ENCODE data around the gene ADAMTS7.
"Not testable (repeated sequence)": the region's sequence is repeated elsewhere in the genome, so short reads cannot be mapped to it uniquely, and the experiment has no call there.

ADAMTS7 gene

DNA sequence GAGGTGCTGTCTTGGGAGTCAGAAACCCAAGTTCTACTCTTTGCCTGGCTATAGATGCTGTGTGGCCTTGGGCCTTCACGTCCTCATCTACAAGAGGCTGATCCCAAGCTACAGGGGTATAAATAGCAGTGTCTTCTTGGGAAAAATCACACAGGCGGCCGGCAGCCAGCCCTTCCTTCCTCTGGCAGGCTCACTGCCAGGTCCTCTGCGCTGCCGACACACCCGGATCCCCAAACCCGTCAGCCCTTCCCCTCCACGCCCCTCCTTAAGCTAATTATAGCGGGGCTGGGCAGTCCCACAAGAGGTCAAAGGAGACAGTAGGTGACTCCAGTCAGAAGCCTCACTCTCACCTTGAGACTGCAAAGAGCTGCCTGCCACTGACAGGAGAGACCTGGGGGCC lies 31.3 kb downstream of the ADAMTS7 start:
- not testable (repeated sequence) for DNase-seq (ENCODE audit: low read depth in 4 of 4, low spot score in 1 of 4)

DNA sequence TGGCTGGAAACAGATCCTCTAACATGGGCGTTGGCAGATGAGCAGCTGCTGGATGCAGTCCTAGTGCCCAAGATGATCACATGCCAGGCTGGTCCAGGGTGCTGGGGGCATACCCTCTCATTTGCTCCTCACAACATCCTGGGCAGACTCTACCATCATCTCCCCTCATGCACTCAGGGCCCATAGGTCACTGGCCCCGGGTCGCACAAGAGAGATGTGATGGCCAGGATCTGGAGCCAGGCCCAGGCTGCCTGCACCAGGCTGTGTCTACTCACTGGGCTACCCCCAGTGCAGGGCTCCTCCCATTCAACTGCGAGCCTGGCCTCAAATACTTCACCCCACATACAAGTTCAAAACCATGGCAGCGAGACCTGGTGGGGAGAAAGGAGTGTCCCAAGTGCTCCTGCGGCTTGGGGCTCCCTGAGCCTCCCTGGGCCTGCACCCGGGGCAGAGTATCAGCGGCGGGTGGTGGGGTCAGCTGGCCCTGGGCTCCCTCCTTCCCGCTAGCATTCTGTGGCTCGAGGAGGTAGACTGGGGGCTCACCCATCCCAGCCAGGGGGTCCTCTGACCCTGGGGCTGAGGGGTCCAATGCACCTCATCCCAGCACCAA lies 32.0 kb downstream of the ADAMTS7 start:
- DNase-seq (ENCODE audit: low read depth in 4 of 4, low spot score in 1 of 4), result not testable (repeated sequence)

DNA sequence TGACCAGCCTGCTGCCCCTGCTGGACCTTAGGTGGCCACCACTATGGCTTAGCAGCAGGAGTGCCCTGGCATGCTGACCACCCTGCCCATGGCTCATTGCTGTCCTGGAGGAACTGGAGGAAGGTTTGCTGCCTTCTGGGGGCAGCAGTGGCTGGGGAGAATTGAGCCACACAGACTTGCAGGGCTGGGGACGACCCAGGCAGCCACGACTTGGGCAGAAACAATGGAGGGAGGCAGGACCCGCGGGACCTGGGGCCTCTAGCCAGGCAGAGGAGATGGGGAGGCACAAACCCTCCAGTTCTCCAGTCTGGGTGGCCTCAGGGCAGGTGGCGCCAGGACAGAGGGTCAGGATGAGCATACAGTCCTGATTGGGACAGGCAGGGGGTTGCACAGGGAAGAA lies 32.8 kb downstream of the ADAMTS7 start:
- no peak for DNase-seq (ENCODE audit: low read depth in 4 of 4, low spot score in 1 of 4)

DNA sequence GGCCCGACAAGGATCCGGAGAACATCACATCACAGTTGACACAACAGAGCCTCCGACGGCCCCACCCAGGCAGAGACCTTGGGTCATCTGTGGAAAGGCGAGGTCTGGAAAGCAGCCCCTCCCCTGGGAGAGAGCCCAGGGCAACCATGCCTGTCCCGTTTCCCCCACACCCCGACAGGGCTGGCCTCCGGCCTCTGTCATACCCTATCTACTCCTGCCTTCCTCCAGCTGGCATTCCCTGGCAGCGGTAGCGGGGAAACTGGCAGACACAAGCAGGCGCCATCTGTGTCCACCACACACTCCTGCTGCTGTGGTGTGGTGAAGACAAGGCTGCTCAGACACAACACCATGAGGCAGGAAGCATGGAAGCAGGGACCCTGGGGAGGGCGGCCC lies 33.3 kb downstream of the ADAMTS7 start:
- DNase-seq (ENCODE audit: low read depth in 4 of 4, low spot score in 1 of 4), result not testable (repeated sequence)

DNA sequence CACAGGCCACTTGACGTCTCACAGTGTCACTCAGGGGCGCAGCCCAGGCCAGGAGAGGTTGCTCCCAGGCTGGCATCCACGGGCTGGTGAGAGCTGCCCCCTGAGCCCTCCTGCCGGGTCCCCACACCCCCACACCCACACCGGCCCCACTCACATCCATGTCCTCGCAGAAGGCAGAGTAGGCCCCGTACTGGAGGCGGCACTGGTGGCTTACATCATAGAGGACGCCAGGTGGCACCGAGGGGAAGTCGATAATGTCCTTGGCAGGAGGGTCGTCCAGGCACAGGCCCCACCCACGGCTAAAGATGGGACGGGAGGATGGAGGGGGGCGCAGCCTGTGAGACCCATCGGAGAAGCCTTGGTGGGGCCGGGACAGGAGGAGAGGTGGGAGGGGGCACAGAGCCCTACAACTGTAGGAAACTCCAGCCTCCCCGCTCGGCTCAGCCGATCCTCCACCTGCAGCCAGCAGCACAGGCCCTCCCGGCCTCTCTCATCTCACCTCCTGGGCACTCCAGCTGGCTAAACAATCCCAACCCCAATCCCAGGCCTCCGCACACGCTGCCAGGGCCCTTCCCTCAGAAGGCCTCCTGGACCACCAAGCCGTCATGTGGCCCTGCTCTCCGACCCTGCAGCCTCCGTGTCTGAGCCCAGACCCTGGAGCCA lies 33.8 kb downstream of the ADAMTS7 start:
- DNase-seq (ENCODE audit: low read depth in 4 of 4, low spot score in 1 of 4), result not testable (repeated sequence)

DNA sequence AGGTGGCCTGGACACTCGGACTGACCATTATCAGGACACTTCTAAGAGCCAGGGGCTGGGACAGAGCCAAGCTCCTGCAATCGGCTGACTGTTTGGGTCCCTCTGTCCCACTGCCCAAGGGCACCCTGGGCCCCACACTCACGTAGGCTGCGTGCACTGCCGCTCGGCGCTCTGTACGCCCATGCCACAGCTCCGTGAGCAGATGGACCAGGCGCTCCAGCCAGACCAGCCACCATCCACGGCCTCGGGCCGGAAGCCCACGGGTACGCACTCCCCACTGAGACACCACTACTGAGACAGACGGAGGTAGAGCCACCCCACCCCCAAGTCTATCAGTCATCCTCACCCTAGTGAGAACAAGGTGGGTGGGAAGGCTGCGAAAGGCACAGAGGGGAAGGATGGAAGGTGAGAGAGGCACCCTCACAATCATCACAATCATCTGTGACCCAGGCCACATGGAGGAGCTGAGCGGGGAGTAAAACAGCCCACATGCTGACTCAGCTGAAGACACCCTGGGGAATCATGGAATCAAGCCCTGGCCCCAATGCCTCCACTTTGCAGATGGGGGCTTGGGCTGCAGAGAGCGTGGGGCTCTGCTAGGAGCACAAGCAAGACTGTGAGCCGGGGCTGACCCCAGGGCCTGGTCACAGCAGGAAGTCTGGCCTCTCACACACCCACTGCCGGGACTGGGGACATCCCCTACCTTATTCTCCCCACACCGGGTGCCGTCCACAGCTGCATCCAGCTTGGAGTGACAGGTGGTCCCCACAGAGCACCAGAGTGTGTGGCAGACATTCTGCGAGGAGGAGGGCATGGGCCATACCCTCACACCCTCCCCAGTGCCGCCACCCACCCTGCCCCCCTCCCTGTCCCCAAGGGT lies 35.0 kb downstream of the ADAMTS7 start:
- DNase-seq (ENCODE audit: low read depth in 4 of 4, low spot score in 1 of 4), result not testable (repeated sequence)

DNA sequence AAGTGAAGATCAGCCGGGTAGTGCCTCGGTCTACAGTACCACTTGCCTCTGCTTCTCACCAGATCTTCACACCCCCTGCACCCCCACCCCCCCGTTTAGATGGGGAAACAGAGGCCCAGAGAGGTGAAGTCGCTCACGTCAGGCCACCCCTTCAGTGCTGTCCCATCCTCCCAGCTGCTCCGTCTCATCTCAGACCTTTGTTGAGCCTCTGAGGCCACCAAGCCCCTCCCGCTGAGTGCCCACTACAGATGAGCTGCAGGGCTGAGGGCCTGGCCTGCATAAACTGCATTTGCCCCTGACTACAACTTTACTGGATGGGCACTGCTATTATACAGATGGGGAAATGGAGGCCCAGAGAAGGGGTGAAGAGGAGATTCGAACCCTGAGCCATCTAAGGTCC lies 35.8 kb downstream of the ADAMTS7 start:
- DNase-seq (ENCODE audit: low read depth in 4 of 4, low spot score in 1 of 4), result no peak

DNA sequence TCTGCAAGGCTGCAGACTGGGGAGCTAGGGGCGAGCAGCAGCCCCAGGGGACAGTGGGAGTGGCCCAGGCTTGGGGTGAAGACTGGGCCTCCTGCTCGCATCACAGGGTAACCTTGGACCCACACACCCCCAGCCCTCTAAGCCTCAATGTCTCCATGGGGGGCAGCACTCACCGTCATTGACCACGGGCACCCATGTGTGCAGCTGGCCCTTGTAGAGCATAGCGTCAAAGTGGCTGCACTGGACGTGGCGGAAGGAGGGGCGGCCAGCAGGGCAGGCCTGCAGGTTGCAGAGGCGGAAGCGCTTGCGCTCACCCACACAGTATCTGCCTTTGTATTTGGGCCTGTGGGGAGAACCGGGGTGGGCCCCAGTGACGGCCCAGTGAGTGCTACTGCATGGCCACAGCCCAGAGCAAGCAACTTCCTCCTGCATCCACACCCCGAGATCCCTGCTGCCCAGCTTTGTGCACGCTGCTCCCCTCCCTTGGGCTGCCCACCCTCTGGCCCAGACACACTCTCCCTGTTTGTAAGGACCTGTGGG lies 36.7 kb downstream of the ADAMTS7 start:
- DNase-seq (ENCODE audit: low read depth in 4 of 4, low spot score in 1 of 4), result not testable (repeated sequence)

DNA sequence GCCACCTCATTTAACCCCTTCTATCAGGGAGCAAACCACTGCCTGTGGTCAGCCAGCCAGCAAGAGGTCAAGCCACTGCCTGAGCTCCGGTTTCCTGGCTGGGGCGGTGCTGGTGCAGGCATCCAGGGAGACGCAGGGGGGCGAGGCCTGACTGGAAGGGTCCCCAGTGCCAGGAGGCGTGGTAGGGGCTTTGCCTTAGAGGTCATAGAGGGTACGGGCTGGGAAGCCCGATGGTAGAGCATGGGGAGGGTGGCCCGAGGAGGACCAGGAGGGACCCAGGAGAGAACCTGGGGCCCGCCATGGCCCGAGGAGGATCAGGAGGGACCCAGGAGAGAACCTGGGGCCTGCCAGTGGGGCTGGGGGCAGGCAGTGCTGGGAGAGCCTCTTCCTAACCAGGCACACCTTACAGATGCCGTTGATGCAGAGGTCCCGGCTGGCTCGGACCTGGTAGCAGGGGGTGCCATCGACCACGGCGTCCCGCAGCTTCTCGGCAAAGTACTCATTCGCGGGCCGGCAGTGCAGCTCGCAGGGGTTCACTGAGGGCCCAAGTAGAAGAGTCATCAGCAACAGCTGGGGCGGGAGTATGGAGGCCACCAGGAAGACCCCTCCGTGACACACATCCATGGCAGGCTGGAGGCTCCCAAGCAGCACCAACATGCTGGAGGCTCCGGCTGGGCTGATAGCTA lies 37.4 kb downstream of the ADAMTS7 start:
- not testable (repeated sequence) for DNase-seq (ENCODE audit: low read depth in 4 of 4, low spot score in 1 of 4)

DNA sequence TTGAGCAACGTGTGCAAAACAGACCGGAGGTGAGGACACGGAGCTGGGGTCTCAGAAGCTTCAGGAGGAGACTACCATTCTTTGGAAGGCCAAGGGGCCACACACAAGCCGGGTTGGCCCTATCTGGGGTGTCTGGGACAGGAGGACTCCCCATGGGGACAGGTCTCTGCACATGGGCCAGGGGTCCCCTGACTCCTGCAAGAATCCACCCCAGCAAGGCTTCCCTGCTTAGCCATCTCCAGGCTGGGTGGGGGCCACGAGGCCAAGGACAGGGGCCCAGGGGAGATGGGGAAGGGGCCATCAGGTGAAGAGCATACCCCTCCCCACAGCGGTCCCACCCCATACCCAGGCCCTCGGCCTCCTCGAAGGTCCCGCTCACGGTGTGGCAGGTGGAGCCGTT lies 38.5 kb downstream of the ADAMTS7 start:
- DNase-seq (ENCODE audit: low read depth in 4 of 4, low spot score in 1 of 4), result no peak

DNA sequence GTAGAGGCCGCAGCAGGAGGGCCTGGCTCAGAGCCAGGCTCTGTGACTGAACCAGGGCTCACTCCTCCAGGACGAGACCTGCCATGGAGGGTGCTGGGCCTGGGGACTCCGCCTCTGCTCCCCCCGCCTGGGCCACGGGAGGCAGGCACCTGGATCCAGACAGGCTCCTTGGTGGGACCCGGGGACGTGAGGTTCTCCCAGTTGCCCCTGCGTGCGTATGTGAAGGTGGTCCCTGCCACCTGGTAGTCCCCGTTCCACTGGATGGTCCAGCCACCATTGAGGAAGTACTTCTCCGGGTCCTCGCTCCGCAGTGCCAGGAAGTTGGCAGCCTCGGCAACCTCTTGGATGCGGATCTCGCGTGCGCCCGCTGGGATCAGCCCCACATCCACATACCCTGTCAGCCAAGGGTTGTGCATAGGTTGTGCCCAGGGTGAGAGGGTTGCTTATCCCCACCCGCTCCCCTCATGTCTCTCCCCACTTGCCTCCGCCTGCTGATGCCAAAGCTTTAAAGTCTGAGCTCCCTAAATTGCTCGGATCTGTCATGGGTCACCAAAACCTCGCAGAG lies 39.7 kb downstream of the ADAMTS7 start:
- DNase-seq (ENCODE audit: low read depth in 4 of 4, low spot score in 1 of 4), result not testable (repeated sequence)

DNA sequence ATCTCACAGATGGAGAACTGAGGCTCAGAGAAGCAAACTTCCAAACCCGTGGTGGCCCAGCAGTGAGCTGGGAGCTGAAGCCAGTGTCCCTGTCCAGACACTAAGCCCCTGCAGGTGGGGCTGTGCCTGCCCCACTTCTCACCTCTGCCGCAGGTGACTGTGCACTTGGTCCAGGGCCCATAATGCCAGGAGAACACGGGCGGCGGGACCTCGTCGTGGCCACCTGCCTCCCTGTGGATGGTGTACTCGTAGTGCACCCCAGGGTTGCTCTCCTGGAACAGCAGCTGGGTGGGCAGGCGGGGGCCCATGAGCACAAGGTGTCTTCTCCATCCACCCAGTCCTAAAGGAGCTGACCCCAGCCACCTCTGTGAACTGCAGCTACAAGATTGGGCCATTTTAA lies 40.2 kb downstream of the ADAMTS7 start:
- DNase-seq (ENCODE audit: low read depth in 4 of 4, low spot score in 1 of 4), result not testable (repeated sequence)

DNA sequence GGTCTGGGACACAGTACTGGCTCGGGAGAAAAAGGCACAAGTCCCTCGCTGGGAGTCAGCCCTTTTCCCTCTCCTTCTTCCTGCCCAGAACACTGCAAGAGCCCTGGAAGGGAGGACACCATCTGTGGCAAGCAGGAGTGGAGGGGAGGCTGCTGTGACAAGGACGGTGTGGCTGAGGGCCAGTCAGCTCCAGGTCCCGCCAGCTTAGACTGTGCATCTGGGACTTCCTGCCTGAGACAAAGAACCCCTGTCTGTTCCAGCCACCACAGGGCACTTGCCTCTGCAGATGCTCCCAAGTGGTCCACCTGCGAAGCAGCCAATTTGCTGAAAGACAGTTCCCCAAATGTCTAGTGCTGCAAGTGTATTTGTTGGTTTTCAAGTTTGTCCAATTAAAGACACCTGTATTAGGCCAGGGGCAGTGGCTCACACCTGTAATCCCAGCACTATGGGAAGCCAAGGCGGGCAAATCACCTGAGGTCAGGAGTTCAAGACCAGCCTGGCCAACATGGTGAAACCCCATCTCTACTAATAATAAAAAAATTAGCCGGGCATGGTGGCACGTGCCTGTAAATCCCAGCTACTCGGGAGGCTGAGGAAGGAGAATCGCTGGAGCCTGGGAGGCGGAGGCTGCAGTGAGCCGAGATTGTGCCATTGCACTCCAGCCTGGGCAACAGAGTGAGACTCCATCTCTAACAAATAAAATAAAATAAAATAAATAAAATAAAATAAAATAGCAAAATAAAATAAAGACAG lies 41.6 kb downstream of the ADAMTS7 start:
- not testable (repeated sequence) for DNase-seq (ENCODE audit: low read depth in 4 of 4, low spot score in 1 of 4)

DNA sequence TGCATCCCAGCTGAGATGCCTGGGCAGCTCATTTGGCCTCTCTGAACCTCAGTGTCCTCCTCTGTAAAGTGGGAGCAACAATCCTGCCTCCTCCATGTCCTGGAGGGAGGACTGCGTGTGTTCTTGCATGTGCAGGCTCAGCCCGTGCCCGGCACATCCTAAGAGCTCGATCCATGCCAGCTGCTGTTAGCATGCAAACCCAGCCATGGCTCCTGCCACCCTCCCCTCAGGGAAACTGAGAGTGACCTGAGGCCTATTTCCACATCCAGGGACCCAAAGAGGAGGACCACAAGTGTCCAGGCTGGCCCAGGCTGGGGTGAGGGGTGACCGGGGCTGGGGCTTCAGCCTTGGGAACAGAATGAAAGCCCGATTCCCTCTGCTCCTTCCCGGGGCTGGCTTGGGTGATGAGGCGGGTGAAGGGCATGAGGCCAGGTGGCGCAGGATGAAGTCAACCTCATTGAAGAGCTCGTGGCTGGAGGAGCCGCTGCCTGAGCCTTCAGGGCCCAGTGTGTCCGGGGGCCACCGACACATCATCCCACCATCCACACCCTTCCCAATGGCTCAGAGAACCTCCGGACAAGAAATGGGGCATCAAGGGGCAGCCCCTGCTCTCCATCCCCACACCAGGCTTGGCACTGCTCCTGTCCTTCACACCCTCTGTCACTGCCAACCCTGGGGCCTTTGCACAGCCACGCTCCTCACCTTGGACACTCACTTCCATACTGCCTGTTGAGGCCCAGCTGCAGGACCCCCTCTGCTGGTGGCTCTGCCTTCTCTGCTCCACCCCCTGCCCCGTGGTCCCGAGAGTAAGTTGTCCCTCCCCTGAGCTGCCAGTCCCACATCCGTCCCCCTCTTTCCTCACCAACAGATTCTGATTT lies 42.5 kb downstream of the ADAMTS7 start:
- no peak for DNase-seq (ENCODE audit: low read depth in 4 of 4, low spot score in 1 of 4)

DNA sequence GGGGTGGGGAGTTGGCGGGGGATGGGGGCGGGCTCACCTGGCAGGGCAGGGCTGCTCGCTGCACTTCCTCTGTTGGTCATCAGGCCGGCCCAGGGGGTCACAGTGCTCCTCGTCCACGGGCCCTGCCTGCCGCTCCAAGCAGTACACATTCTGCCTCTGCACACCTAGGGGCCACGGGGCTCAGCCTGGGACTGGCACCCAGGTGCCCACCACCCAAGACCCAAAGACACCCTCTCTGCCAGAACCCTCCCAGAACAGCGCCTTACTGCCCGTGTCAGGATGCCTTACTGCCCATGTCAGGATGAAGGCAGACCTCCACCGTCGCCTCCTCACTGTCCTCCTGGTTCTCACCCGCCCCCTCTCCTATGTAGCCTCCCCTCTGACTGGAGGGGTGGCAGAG lies 43.2 kb downstream of the ADAMTS7 start:
- no peak for DNase-seq (ENCODE audit: low read depth in 4 of 4, low spot score in 1 of 4)

DNA sequence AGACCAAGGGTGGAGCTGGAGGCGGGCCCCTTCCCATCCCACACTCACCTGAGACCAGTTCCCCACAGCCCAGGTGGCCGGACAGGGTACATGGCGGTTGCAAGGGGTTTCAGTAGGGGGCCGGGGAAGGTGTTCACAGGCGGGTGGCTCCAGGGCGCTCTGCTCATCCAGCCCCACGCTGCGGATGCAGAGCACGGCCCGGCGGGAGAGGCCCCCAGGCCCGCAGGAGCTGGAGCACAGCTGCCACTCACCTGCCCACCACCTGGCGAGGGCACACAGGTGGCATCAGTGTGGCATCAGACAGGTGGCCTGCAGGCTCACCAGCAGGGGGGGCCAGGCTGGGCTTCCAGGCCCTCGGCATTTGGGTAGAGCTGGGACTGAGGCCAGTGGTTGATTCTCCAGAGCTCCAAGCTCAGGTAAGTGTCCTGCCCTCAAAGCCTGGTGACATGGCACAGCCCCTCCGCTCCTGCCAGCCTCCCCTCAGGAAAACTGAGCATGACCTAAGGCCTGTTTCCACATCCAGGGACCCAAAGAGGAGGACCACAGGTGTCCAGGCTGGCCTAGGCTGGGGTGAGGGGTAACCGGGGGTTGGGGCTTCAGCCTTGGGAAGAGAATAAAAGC lies 43.8 kb downstream of the ADAMTS7 start:
- no peak for DNase-seq (ENCODE audit: low read depth in 4 of 4, low spot score in 1 of 4)

DNA sequence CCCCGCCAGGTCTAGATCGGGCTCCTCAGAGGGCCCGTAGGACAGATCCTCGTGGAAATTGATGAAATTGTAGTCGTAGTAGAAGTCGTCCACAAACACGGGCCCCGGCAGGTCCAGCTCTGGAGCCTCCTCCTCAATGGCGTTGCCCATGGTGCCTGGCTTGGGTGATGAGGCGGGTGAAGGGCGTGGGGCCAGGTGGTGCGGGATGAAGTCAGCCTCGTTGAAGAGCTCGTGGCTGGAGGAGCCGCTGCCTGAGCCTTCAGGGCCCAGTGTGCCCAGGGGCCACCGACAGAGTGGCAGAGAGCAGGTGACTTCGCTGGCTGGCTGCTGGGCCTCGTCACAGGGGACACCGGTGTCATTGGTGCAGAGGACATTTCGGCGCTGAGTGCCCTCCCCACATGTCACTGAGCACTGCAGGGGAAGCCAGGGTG lies 44.6 kb downstream of the ADAMTS7 start:
- not testable (repeated sequence) for DNase-seq (ENCODE audit: low read depth in 4 of 4, low spot score in 1 of 4)

DNA sequence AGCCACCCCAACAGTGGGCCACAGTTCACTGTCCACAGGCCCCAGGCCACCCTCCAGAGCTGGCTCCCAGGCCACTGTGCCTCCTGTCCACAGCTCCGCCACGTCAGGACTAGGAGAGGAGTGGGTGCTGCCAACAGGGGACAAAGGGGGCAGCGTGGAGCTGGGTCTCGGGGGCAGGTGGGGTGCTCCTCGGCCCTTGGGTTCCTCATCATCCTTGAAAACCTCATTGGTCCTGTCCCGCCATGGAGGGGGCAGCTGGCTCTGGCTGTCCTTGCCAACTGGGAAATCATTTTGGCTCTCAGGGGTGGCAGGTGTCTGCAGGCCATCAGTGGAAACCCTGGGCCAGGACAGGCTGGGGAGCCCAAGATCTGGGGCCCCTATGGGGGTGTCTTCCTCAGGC lies 45.2 kb downstream of the ADAMTS7 start:
- DNase-seq (ENCODE audit: low read depth in 4 of 4, low spot score in 1 of 4), result no peak

Measured in stimulated activated CD4-positive, alpha-beta T cell treated with anti-CD3 and anti-CD28 coated beads, Interleukin-1b, Interleukin-23, amount 100 ng/mL, for 24 hours (primary cell).